ENCODE measurements around the gene ZNF222.
A peak's percentile ranks its signal among the peaks of the same experiment; 100 is the strongest.

The ZNF222 gene

DNA sequence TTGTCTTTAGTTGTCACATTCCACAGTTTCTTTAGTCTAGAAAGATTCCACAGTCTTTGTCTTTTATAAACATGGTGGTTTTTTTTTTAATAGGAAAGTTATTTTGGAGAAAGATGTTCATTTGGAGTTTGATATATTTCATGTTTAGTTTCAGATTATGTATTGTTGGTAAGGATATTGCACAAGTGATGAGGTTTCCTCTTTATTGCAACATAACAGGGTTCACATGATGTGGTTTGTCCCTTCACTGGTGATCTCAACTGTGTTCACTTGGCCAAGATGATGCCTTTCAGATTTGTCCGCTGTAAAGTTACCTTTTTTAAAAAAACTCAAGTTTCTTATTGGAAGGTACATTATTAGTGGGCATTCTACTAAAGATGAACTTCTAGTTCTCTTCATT lies 19.2 kb upstream of the ZNF222 start:
- H3K4me2 ChIP-seq (ENCODE audit: low read depth, low read length, poor library complexity, severe bottlenecking), result peak overlapping the region; percentile 9
- peaks cover 19% of the 10 kb centered on the region; the same call in 1 of the 2 replicates for H3K9me3 ChIP-seq (ENCODE audit: insufficient read depth, low read depth, low read length)
- H3K9ac ChIP-seq (ENCODE audit: low read depth, low read length, poor library complexity, severe bottlenecking), result no peak overlapping the region

DNA sequence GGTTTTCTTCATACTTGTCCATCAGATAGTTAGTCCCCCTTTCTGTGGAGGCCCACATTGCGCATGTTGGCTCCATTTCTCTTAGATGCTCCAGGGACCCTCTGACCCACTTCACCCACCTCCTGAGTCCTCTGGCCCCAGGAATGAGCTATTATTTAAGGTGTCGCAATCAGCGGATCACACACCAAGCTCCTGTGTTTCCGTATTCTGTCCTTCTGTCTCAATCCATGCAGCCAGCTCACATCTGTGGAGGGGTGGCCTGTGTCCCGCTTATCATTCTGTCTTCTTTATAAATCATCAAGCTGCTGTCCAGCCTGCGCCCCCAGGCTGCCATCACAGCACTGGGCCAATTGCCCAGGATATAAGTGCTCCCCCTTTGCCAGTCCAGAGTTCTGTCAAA lies 17.7 kb upstream of the ZNF222 start:
- Histone ChIP-seq H3K9me2 (replicated peaks; ENCODE audit: low read depth, low read length) (no peaks in the 10 kb centered on the region), H3K79me2 (ENCODE audit: insufficient read depth, low read length) (peaks cover 9% of the 10 kb centered on the region), H3K4me2 (ENCODE audit: low read depth, low read length, poor library complexity, severe bottlenecking) (no peak overlapping the region), H3K4me1 (ENCODE audit: insufficient read depth, low read length, poor library complexity, severe bottlenecking) (peaks cover 8% of the 10 kb centered on the region), H3K9ac (ENCODE audit: low read depth, low read length, poor library complexity, severe bottlenecking) (no peak overlapping the region), H3K4me3 (ENCODE audit: low read length, poor library complexity, severe bottlenecking) (no peak overlapping the region), H3K27me3 (ENCODE audit: insufficient read depth, low read length, poor library complexity, severe bottlenecking) (no peaks in the 10 kb centered on the region), H3F3A (ENCODE audit: low read depth) (no peaks in the 10 kb centered on the region), H4K20me1 (ENCODE audit: insufficient read depth, low read length, poor library complexity, severe bottlenecking) (no peaks in the 10 kb centered on the region), H3K36me3 (ENCODE audit: insufficient read depth, low read length) (peaks cover 40% of the 10 kb centered on the region; the same call in 1 of the 2 replicates), H2AFZ (ENCODE audit: low read length) (no peak overlapping the region), H3K9me3 (ENCODE audit: insufficient read depth, low read depth, low read length) (peaks cover 23% of the 10 kb centered on the region; the same call in 1 of the 2 replicates)
- TF ChIP-seq, protein P1, sequence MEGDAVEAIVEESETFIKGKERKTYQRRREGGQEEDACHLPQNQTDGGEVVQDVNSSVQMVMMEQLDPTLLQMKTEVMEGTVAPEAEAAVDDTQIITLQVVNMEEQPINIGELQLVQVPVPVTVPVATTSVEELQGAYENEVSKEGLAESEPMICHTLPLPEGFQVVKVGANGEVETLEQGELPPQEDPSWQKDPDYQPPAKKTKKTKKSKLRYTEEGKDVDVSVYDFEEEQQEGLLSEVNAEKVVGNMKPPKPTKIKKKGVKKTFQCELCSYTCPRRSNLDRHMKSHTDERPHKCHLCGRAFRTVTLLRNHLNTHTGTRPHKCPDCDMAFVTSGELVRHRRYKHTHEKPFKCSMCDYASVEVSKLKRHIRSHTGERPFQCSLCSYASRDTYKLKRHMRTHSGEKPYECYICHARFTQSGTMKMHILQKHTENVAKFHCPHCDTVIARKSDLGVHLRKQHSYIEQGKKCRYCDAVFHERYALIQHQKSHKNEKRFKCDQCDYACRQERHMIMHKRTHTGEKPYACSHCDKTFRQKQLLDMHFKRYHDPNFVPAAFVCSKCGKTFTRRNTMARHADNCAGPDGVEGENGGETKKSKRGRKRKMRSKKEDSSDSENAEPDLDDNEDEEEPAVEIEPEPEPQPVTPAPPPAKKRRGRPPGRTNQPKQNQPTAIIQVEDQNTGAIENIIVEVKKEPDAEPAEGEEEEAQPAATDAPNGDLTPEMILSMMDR (conservative IDR thresholded peaks at IDR 0.05; ENCODE audit: low read length), result no peak
- no peak for TF ChIP-seq EZH2phosphoT487 (IDR thresholded peaks at IDR 0.05; ENCODE audit: borderline replicate concordance)

More for the DNA sequence above, 19.2 kb upstream of the ZNF222 start:
- TF ChIP-seq, protein P1 (conservative IDR thresholded peaks at IDR 0.05; ENCODE audit: low read length), result no peak
- TF ChIP-seq EZH2phosphoT487 (IDR thresholded peaks at IDR 0.05; ENCODE audit: borderline replicate concordance), result no peak
- H2AFZ ChIP-seq (ENCODE audit: low read length), result no peak overlapping the region
- no peaks in the 10 kb centered on the region for H3K9me2 ChIP-seq (replicated peaks; ENCODE audit: low read depth, low read length)
- H3F3A ChIP-seq (ENCODE audit: low read depth), result no peaks in the 10 kb centered on the region
- peaks cover 9% of the 10 kb centered on the region for H3K79me2 ChIP-seq (ENCODE audit: insufficient read depth, low read length)
- peaks cover 36% of the 10 kb centered on the region; the same call in 1 of the 2 replicates for H3K36me3 ChIP-seq (ENCODE audit: insufficient read depth, low read length)
- no peak overlapping the region for H3K4me3 ChIP-seq (ENCODE audit: low read length, poor library complexity, severe bottlenecking)
- no peaks in the 10 kb centered on the region for H4K20me1 ChIP-seq (ENCODE audit: insufficient read depth, low read length, poor library complexity, severe bottlenecking)
- no peaks in the 10 kb centered on the region for H3K27me3 ChIP-seq (ENCODE audit: insufficient read depth, low read length, poor library complexity, severe bottlenecking)
- H3K4me1 ChIP-seq (ENCODE audit: insufficient read depth, low read length, poor library complexity, severe bottlenecking), result peaks cover 10% of the 10 kb centered on the region

DNA sequence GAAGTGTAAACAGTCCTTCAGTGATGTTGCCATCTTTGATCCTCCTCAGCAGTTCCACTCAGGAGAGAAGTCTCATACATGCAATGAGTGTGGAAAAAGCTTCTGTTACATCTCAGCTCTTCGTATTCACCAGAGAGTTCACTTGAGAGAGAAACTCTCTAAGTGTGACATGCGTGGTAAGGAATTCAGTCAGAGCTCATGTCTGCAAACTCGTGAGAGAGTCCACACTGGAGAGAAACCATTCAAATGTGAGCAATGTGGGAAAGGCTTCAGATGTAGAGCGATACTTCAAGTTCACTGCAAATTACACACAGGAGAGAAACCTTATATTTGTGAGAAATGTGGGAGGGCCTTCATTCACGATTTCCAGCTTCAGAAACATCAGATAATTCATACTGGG lies 14.7 kb upstream of the ZNF222 start:
- Histone ChIP-seq H3K9ac (ENCODE audit: low read depth, low read length, poor library complexity, severe bottlenecking) (no peak overlapping the region), H3K36me3 (ENCODE audit: insufficient read depth, low read length) (peaks cover 40% of the 10 kb centered on the region; the same call in 1 of the 2 replicates), H3F3A (ENCODE audit: low read depth) (no peaks in the 10 kb centered on the region), H4K20me1 (ENCODE audit: insufficient read depth, low read length, poor library complexity, severe bottlenecking) (no peaks in the 10 kb centered on the region), H3K79me2 (ENCODE audit: insufficient read depth, low read length) (no peaks in the 10 kb centered on the region), H3K9me3 (ENCODE audit: insufficient read depth, low read depth, low read length) (peaks cover 23% of the 10 kb centered on the region; the same call in 1 of the 2 replicates), H3K9me2 (replicated peaks; ENCODE audit: low read depth, low read length) (no peaks in the 10 kb centered on the region), H2AFZ (ENCODE audit: low read length) (no peak overlapping the region), H3K4me2 (ENCODE audit: low read depth, low read length, poor library complexity, severe bottlenecking) (no peak overlapping the region), H3K4me1 (ENCODE audit: insufficient read depth, low read length, poor library complexity, severe bottlenecking) (no peaks in the 10 kb centered on the region), H3K27me3 (ENCODE audit: insufficient read depth, low read length, poor library complexity, severe bottlenecking) (no peaks in the 10 kb centered on the region), H3K4me3 (ENCODE audit: low read length, poor library complexity, severe bottlenecking) (no peak overlapping the region)
- TF ChIP-seq, protein P1 (conservative IDR thresholded peaks at IDR 0.05; ENCODE audit: low read length), result no peak
- no peak for TF ChIP-seq EZH2phosphoT487 (IDR thresholded peaks at IDR 0.05; ENCODE audit: borderline replicate concordance)

All from Loucy (cell line).